Adipocyte (in vitro differentiated cells): ENCODE data around the gene B4GALNT4.
"Not testable (repeated sequence)": the region's sequence is repeated elsewhere in the genome, so short reads cannot be mapped to it uniquely, and the experiment has no call there.

Experiments used
- DNase-seq: peaks from one replicate; pipeline ENCODE4 v3.0.0-alpha.2; 2015; ENCODE audit warnings: low read depth
- H3K27me3 ChIP-seq: replicated peaks from 2 replicates; pipeline ENCODE4 v1.7.0; 2013; ENCODE audit warnings: mild to moderate bottlenecking, low read length, moderate library complexity; ENCODE audit not compliant: control insufficient read depth, insufficient read depth
- H3K36me3 ChIP-seq: 2 replicates; pipeline ENCODE4 v1.7.0; 2013; ENCODE audit warnings: low read length, mild to moderate bottlenecking, moderate library complexity; ENCODE audit not compliant: control insufficient read depth, insufficient read depth, severe bottlenecking
- H3K4me1 ChIP-seq: 2 replicates; pipeline ENCODE4 v1.7.0; 2013; ENCODE audit warnings: mild to moderate bottlenecking, low read length, moderate library complexity; ENCODE audit not compliant: control insufficient read depth, insufficient read depth
- H3K4me3 ChIP-seq: 2 replicates; pipeline ENCODE4 v1.7.0; 2013; ENCODE audit warnings: mild to moderate bottlenecking, low read length, moderate library complexity
- H3K9ac ChIP-seq: 2 replicates; pipeline ENCODE4 v1.7.0; 2013; ENCODE audit warnings: mild to moderate bottlenecking, low read length, moderate library complexity
- H3K9me3 ChIP-seq: 2 replicates; pipeline ENCODE4 v1.7.0; 2013; ENCODE audit warnings: mild to moderate bottlenecking, low read length, moderate library complexity; ENCODE audit not compliant: control insufficient read depth

B4GALNT4 gene

GRCh38 chr11:353179-353873 lies 16.0 kb upstream of the B4GALNT4 start:
- peak; percentile 97 for DNase-seq

GRCh38 chr11:355581-356458 lies 13.5 kb upstream of the B4GALNT4 start:
- Histone ChIP-seq H3K27me3 (peaks cover 14% of the 10 kb centered on the region), H3K9me3 (no peaks in the 10 kb centered on the region), H3K4me1 (peaks cover 33% of the 10 kb centered on the region), H3K36me3 (no peaks in the 10 kb centered on the region), H3K9ac (peak overlapping the region; percentile 97), H3K4me3 (peak overlapping the region; percentile 79)
- peak; percentile 97 for DNase-seq

More at GRCh38 chr11:353179-353873, 16.0 kb upstream of the B4GALNT4 start:
- peak overlapping the region; percentile 80 for H3K9ac ChIP-seq
- peaks cover 36% of the 10 kb centered on the region for H3K4me1 ChIP-seq
- no peaks in the 10 kb centered on the region for H3K9me3 ChIP-seq
- H3K27me3 ChIP-seq: no peaks in the 10 kb centered on the region
- peak overlapping the region; percentile 41 for H3K4me3 ChIP-seq
- H3K36me3 ChIP-seq: no peaks in the 10 kb centered on the region

- Histone ChIP-seq H3K27me3 (peaks cover 18% of the 10 kb centered on the region), H3K9me3 (peaks cover 2% of the 10 kb centered on the region), H3K4me1 (peaks cover 29% of the 10 kb centered on the region), H3K36me3 (no peaks in the 10 kb centered on the region), H3K4me3 (no peak overlapping the region), H3K9ac (no peak overlapping the region)
- DNase-seq: no peak
Measured at GRCh38 chr11:356610-357009, 12.7 kb upstream of the B4GALNT4 start.

GRCh38 chr11:357582-357981 lies 11.7 kb upstream of the B4GALNT4 start:
- H3K27me3 ChIP-seq: peaks cover 19% of the 10 kb centered on the region
- H3K4me3 ChIP-seq: no peak overlapping the region
- no peaks in the 10 kb centered on the region for H3K36me3 ChIP-seq
- DNase-seq: no peak
- peaks cover 4% of the 10 kb centered on the region for H3K9me3 ChIP-seq
- peaks cover 29% of the 10 kb centered on the region for H3K4me1 ChIP-seq
- H3K9ac ChIP-seq: no peak overlapping the region

- no peak overlapping the region for H3K9ac ChIP-seq
- H3K4me3 ChIP-seq: no peak overlapping the region
- peaks cover 22% of the 10 kb centered on the region for H3K4me1 ChIP-seq
- peaks cover 4% of the 10 kb centered on the region for H3K9me3 ChIP-seq
- DNase-seq: no peak
- peaks cover 22% of the 10 kb centered on the region for H3K27me3 ChIP-seq
- no peaks in the 10 kb centered on the region for H3K36me3 ChIP-seq
Measured at GRCh38 chr11:358129-358800, 11.0 kb upstream of the B4GALNT4 start.

GRCh38 chr11:359181-359714 lies 10.1 kb upstream of the B4GALNT4 start:
- H3K36me3 ChIP-seq: no peaks in the 10 kb centered on the region
- no peak for DNase-seq
- peaks cover 13% of the 10 kb centered on the region for H3K4me1 ChIP-seq
- no peak overlapping the region for H3K4me3 ChIP-seq
- peaks cover 26% of the 10 kb centered on the region for H3K27me3 ChIP-seq
- no peak overlapping the region for H3K9ac ChIP-seq
- H3K9me3 ChIP-seq: peaks cover 4% of the 10 kb centered on the region

GRCh38 chr11:360326-361280 lies 8.7 kb upstream of the B4GALNT4 start:
- Histone ChIP-seq H3K9me3 (peaks cover 4% of the 10 kb centered on the region), H3K36me3 (no peaks in the 10 kb centered on the region), H3K4me3 (no peak overlapping the region), H3K27me3 (peaks cover 33% of the 10 kb centered on the region), H3K9ac (no peak overlapping the region), H3K4me1 (peaks cover 2% of the 10 kb centered on the region)
- no peak for DNase-seq

GRCh38 chr11:362642-363442 lies 6.5 kb upstream of the B4GALNT4 start:
- peaks cover 51% of the 10 kb centered on the region for H3K27me3 ChIP-seq
- H3K36me3 ChIP-seq: no peaks in the 10 kb centered on the region
- no peak overlapping the region for H3K4me3 ChIP-seq
- peaks cover 4% of the 10 kb centered on the region for H3K9me3 ChIP-seq
- no peak overlapping the region for H3K9ac ChIP-seq
- no peak for DNase-seq
- H3K4me1 ChIP-seq: no peaks in the 10 kb centered on the region

GRCh38 chr11:363443-363805 lies 5.9 kb upstream of the B4GALNT4 start:
- H3K9me3 ChIP-seq, H3K9ac ChIP-seq, H3K36me3 ChIP-seq, DNase-seq, H3K4me1 ChIP-seq, H3K4me3 ChIP-seq: not testable (repeated sequence)
- peaks cover 57% of the 10 kb centered on the region for H3K27me3 ChIP-seq
